Measurements from ENCODE around the gene MERTK. TPM values are rescaled to one million over a fixed set of nuclear protein-coding genes. Genes with fewer than 3 reads are reported as not detected.

MERTK gene
- total and polyA plus RNA-seq, 8 donors: 2.8 to 13.9 (median 5.4) TPM

DNA sequence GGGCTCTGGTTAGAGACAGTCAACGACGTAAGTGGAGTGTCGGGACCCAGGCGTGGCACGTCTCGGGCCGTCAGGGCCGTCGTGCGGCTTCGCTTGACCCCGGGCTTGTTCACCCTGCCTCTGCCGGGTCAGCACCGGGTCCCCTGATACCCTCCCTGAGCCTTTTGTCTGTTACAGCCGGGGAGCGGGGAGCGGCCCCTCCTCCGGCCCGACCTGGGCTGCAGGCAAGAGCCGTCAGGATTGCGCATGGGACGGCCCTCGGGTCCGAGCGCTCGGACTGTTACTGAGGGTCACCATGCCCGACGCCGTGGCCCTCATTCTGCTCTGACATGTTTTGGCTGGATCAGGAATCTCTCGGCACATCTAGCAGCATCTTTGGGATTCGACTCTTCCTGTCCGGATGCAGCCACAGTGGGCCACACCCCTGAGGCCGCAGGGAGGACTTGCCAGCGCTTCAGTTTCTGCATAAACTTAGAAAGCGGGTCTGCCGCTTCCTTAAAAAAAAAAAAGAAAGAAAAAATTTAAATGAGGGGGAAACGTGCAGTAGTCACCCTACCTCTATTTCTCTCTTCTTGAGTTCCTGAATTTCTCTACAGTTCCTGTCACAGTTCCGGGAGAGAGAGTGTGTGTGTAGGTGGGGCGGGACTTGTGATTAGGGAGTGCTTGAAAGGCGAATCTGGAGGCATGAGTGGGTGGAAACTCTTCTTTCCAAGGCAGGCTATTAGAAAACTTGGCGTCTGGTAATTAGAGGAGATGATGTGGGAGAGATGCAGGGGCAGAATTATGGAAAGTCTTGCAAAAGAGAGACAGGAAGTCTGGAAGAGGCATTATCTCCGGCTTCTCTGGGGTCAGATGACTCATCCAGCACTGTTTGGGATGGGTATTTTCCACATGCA lies 157.6 kb downstream of the MERTK start:
- 0% methylated on average over 40 to 42 of the region's 42 CpGs for WGBS, 2 donors

DNA sequence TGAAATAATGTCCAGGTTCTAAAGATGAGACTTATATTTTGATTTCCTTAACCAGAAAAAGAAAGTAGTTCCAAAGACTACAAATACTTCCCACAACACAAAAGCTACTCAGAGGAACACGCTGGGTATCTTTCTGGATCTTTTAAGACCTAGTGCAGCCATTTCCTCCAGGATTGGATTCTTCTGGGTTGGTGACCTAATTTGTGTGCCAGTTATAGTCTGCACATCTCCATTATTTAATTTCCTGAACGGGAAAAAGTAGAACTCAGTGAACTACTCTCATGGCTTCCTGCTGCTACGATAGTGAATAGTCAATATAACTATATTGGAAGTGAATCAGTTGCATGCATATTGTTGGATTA lies 158.2 kb downstream of the MERTK start:
- intact Hi-C loops (cut with DNase I): no loop called here
- TF ChIP-seq, protein P1, sequence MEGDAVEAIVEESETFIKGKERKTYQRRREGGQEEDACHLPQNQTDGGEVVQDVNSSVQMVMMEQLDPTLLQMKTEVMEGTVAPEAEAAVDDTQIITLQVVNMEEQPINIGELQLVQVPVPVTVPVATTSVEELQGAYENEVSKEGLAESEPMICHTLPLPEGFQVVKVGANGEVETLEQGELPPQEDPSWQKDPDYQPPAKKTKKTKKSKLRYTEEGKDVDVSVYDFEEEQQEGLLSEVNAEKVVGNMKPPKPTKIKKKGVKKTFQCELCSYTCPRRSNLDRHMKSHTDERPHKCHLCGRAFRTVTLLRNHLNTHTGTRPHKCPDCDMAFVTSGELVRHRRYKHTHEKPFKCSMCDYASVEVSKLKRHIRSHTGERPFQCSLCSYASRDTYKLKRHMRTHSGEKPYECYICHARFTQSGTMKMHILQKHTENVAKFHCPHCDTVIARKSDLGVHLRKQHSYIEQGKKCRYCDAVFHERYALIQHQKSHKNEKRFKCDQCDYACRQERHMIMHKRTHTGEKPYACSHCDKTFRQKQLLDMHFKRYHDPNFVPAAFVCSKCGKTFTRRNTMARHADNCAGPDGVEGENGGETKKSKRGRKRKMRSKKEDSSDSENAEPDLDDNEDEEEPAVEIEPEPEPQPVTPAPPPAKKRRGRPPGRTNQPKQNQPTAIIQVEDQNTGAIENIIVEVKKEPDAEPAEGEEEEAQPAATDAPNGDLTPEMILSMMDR (IDR thresholded peaks at IDR 0.05): no peak
- Histone ChIP-seq H3K4me1 (peaks cover 4 to 23% (median 22%) of the 10 kb centered on the region in 3 donors), H3K36me3 (peaks cover 0 to 5% (median 0%) of the 10 kb centered on the region in 3 donors), H3K9me3 (no peaks in the 10 kb centered on the region), H3K27me3 (no peaks in the 10 kb centered on the region), H3K27ac (peak overlapping the region; percentile 78 to 98 (median 96)), H3K4me3 (peak overlapping the region in 3 of 4 donors; percentile 77 to 93 (median 92))
- WGBS, 2 donors: 46 to 52% methylated on average over 3 of the region's 3 CpGs
- ATAC-seq: no peak
- no peak for FAIRE-seq
- DNase-seq: no peak

More for the DNA sequence above, 157.6 kb downstream of the MERTK start:
- H3K4me1 ChIP-seq: peaks cover 4 to 17% (median 16%) of the 10 kb centered on the region in 3 donors
- FAIRE-seq: no peak
- H3K9me3 ChIP-seq: no peaks in the 10 kb centered on the region
- TF ChIP-seq, protein P1 (IDR thresholded peaks at IDR 0.05): no peak
- peak overlapping the region; percentile 77 to 93 (median 92) for H3K4me3 ChIP-seq
- ATAC-seq: peak; percentile 12 to 31 (median 22)
- H3K36me3 ChIP-seq: peaks cover 0 to 2% (median 0%) of the 10 kb centered on the region in 3 donors
- peak in 3 of 6 donors; percentile 56 to 65 (median 59) for DNase-seq
- intact Hi-C loops (cut with DNase I): no loop called here
- H3K27me3 ChIP-seq: no peaks in the 10 kb centered on the region
- H3K27ac ChIP-seq: peak overlapping the region; percentile 78 to 98 (median 96)

DNA sequence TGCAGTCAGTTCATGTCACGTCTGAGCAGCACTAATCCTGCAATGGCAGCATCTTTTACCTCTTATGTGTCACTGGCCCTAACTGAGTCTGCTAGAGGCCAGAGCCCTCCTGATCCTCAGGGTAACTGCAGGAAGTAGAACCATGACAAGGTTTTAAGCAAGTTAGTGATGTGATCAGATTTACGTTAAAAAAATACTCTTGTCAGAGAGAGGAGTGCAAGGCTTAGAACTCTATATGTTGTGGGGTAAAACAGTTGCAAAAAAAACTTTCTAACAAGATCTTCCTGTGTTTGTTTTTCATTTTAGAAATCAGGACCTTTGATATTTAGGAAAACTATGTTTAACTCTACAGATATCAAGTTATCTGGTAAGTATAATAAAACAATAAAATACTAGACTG lies 161.3 kb downstream of the MERTK start:
- H3K27ac ChIP-seq: no peak overlapping the region
- H3K4me1 ChIP-seq: peaks cover 3 to 21% (median 20%) of the 10 kb centered on the region in 3 donors
- peaks cover 0 to 9% (median 0%) of the 10 kb centered on the region in 3 donors for H3K36me3 ChIP-seq
- ATAC-seq (no peak), FAIRE-seq (no peak), DNase-seq (no peak)
- intact Hi-C loops (cut with DNase I): no loop called here
- H3K27me3 ChIP-seq: no peaks in the 10 kb centered on the region
- H3K9me3 ChIP-seq: no peaks in the 10 kb centered on the region
- 84 to 87% methylated on average over 2 of the region's 2 CpGs for WGBS, 2 donors
- TF ChIP-seq, protein P1 (IDR thresholded peaks at IDR 0.05): no peak
- no peak overlapping the region for H3K4me3 ChIP-seq

DNA sequence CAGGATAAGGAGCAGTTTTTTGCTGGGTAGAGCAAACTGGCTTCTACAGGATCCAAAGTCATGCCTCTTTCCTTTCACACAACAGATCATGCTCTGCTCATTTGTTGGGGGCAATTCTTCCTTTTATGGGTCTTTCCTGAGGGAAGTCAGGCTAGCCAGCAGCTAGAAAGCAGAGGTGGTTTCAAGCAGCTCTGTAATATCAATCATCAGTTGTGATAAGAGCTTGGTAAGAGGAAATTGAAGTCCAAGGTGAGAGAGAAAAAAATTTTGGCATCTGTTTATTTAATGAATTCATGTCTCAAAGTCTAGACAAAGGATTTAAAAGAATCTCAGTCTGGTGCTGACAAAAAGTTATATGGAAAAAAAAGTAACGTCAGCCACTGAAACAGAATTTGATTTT lies 162.9 kb downstream of the MERTK start:
- intact Hi-C loops (cut with DNase I): no loop called here

More for the DNA sequence above, 162.9 kb downstream of the MERTK start:
- TF ChIP-seq, protein P1 (IDR thresholded peaks at IDR 0.05): no peak
- Histone ChIP-seq H3K4me3 (no peak overlapping the region), H3K27ac (peak overlapping the region in 2 of 4 donors; percentile 10 to 47), H3K4me1 (peaks cover 3 to 21% (median 20%) of the 10 kb centered on the region in 3 donors), H3K9me3 (no peaks in the 10 kb centered on the region), H3K27me3 (no peaks in the 10 kb centered on the region), H3K36me3 (peaks cover 0 to 12% (median 0%) of the 10 kb centered on the region in 3 donors)
- 52 to 67% methylated on average over 1 of the region's 1 CpG for WGBS, 2 donors
- FAIRE-seq: no peak
- ATAC-seq: peak in 1 of 4 donors; percentile 47
- no peak for DNase-seq

All from pancreas (tissue), 10 donors.